Keratinocyte (primary cell): Measurements from ENCODE around the gene TRPT1. TPM values are rescaled to one million over a fixed set of nuclear protein-coding genes. Genes with fewer than 3 reads are reported as not detected.

ENCODE experiments used
- DNase-seq: peaks from one replicate; pipeline ENCODE4 v3.0.0-alpha.2; 2011; ENCODE audit warnings: low read depth, missing footprints, low spot score
- FAIRE-seq: peaks from 2 replicates; lab custom pipeline; 2011; peaks lifted over from hg19 to GRCh38; lab: Jason Lieb, UNC
- H2AFZ ChIP-seq: 2 replicates; pipeline ENCODE4 v1.6.0; 2012; ENCODE audit warnings: low read length, control low read depth, inconsistent platforms; ENCODE audit not compliant: control insufficient read depth
- H3K27ac ChIP-seq: 2 replicates; pipeline ENCODE4 v1.5.1; 2011; ENCODE audit warnings: low read length; ENCODE audit not compliant: control insufficient read depth, insufficient read depth
- H3K27me3 ChIP-seq: 3 replicates; pipeline ENCODE4 v1.6.0; 2011; ENCODE audit warnings: low read length; ENCODE audit not compliant: control insufficient read depth, insufficient read depth; ENCODE audit errors: extremely low read depth
- H3K36me3 ChIP-seq, 2 experiments: 2 replicates in 1 of 2; 3 replicates in 1 of 2; pipeline ENCODE4 v1.5.1; 2011; ENCODE audit warnings: low read length in 2 of 2, mild to moderate bottlenecking in 1 of 2; ENCODE audit not compliant: control insufficient read depth in 2 of 2, insufficient read depth in 2 of 2; ENCODE audit errors: extremely low read depth in 1 of 2
- H3K4me1 ChIP-seq: 3 replicates; pipeline ENCODE4 v1.5.1; 2011; ENCODE audit warnings: low read length; ENCODE audit not compliant: control insufficient read depth, insufficient read depth; ENCODE audit errors: extremely low read depth
- H3K4me2 ChIP-seq: 3 replicates; pipeline ENCODE4 v1.6.0; 2011; ENCODE audit warnings: low read depth, low read length; ENCODE audit not compliant: control insufficient read depth, insufficient read depth; ENCODE audit errors: extremely low read depth
- H3K4me3 ChIP-seq, 3 experiments: fragments of 200-600 bp in 1 of 3; sonication (generic) in 1 of 3; 2 replicates in 2 of 3; 3 replicates in 1 of 3; pipeline ENCODE4 v1.5.1; 2011 to 2016; ENCODE audit warnings: low read length in 3 of 3, mild to moderate bottlenecking in 3 of 3, control low read depth in 2 of 3, inconsistent platforms in 1 of 3, low read depth in 1 of 3, mixed read lengths in 1 of 3, mixed run types in 1 of 3, moderate library complexity in 1 of 3; ENCODE audit not compliant: control insufficient read depth in 2 of 3, insufficient read depth in 2 of 3; ENCODE audit errors: extremely low read depth in 1 of 3
- H3K79me2 ChIP-seq: 2 replicates; pipeline ENCODE4 v1.6.0; 2012; ENCODE audit warnings: low read length; ENCODE audit not compliant: control insufficient read depth, insufficient read depth
- H3K9ac ChIP-seq: 3 replicates; pipeline ENCODE4 v1.6.0; 2011; ENCODE audit warnings: low read length; ENCODE audit not compliant: control insufficient read depth, insufficient read depth; ENCODE audit errors: extremely low read depth
- H3K9me1 ChIP-seq: 3 replicates; pipeline ENCODE4 v1.6.0; 2011; ENCODE audit warnings: low read length; ENCODE audit not compliant: control insufficient read depth, insufficient read depth; ENCODE audit errors: extremely low read depth
- H3K9me3 ChIP-seq: 2 replicates; pipeline ENCODE4 v1.5.1; 2012; ENCODE audit warnings: low read depth, low read length; ENCODE audit not compliant: control insufficient read depth
- H4K20me1 ChIP-seq: 3 replicates; pipeline ENCODE4 v1.6.0; 2011; ENCODE audit warnings: low read length; ENCODE audit not compliant: control insufficient read depth, insufficient read depth; ENCODE audit errors: extremely low read depth
- EZH2 ChIP-seq: IDR thresholded peaks from one replicate; pipeline ENCODE4 v1.6.1; 2012; ENCODE audit warnings: inconsistent platforms, mild to moderate bottlenecking, low read length, moderate library complexity
- dilution Hi-C: fragments of 300-500 bp; cut with MboI; formaldehyde crosslinking; loops from one replicate; pipeline ENCODE4 v1.7.0; 2020; ENCODE audit warnings: low sequenced_read_pairs; ENCODE audit not compliant: extremely low pct_ligation_motif_present
- polyA plus RNA-seq, 5 experiments: library from polyadenylated mRNA; depleted of rRNA in 3 of 5; stranded (reverse) in 3 of 5; stranded (forward) in 1 of 5; unstranded in 1 of 5; fragments of >200 nt; gene quantifications; 1 replicate in 1 of 5; 2 replicates in 3 of 5; 3 replicates in 1 of 5; pipeline versions ENCODE4 v1.2.1 to v1.2.3, GENCODE V29; 2011 to 2012; ENCODE audit warnings: missing spikeins in 2 of 5, low read depth in 1 of 5, low replicate concordance in 1 of 5
- TF ChIP-seq, protein P1 (sequence below), 3 experiments: IDR thresholded peaks in 1 of 3; conservative IDR thresholded peaks in 1 of 3; optimal IDR thresholded peaks in 1 of 3; 2 replicates in 2 of 3; 3 replicates in 1 of 3; pipeline versions ENCODE3 to v1.5.1; 2011; ENCODE audit warnings: low read length in 3 of 3, mild to moderate bottlenecking in 3 of 3, moderate library complexity in 2 of 3, control low read depth in 1 of 3, inconsistent platforms in 1 of 3; ENCODE audit not compliant: insufficient read depth in 2 of 3; ENCODE audit errors: extremely low read depth in 1 of 3

TRPT1 gene
- polyA plus RNA-seq, 1 donor (not counting 4 experiments of a cell fraction or from before 2014, with no cell fraction given), result 15.5 TPM

- no peak for FAIRE-seq
- H3K9me3 ChIP-seq, result no peaks in the 10 kb centered on the region
- DNase-seq, result no peak
- H2AFZ ChIP-seq, result no peak overlapping the region
- no peaks in the 10 kb centered on the region for H3K9me1 ChIP-seq
- H3K9ac ChIP-seq, result peak overlapping the region; percentile 28
- H3K27ac ChIP-seq, result no peak overlapping the region
- dilution Hi-C loops, result no loop called here
- peaks cover 8% of the 10 kb centered on the region for H4K20me1 ChIP-seq
- H3K4me1 ChIP-seq, result peaks cover 20% of the 10 kb centered on the region
- H3K36me3 ChIP-seq, result peaks cover 22 to 32% of the 10 kb centered on the region in 2 experiments
- H3K4me2 ChIP-seq, result peak overlapping the region; percentile 87
- no peaks in the 10 kb centered on the region for H3K27me3 ChIP-seq
- TF ChIP-seq, protein P1, sequence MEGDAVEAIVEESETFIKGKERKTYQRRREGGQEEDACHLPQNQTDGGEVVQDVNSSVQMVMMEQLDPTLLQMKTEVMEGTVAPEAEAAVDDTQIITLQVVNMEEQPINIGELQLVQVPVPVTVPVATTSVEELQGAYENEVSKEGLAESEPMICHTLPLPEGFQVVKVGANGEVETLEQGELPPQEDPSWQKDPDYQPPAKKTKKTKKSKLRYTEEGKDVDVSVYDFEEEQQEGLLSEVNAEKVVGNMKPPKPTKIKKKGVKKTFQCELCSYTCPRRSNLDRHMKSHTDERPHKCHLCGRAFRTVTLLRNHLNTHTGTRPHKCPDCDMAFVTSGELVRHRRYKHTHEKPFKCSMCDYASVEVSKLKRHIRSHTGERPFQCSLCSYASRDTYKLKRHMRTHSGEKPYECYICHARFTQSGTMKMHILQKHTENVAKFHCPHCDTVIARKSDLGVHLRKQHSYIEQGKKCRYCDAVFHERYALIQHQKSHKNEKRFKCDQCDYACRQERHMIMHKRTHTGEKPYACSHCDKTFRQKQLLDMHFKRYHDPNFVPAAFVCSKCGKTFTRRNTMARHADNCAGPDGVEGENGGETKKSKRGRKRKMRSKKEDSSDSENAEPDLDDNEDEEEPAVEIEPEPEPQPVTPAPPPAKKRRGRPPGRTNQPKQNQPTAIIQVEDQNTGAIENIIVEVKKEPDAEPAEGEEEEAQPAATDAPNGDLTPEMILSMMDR (optimal IDR thresholded peaks at IDR 0.05 in 1 of 3, IDR thresholded peaks at IDR 0.05 in 1 of 3, conservative IDR thresholded peaks at IDR 0.05 in 1 of 3; ENCODE audit: extremely low read depth in 1 of 3, insufficient read depth in 2 of 3, low read length in 3 of 3), result no peak
- TF ChIP-seq EZH2, result no peak
- peaks cover 41% of the 10 kb centered on the region for H3K79me2 ChIP-seq
- peak overlapping the region in 1 of 3 experiments; percentile 96 for H3K4me3 ChIP-seq
These were observed 27.5 kb upstream of the TRPT1 start for GRCh38 chr11:64253481-64253880.

GRCh38 chr11:64253043-64253442 is 27.1 kb upstream of the TRPT1 start:
- peaks cover 8% of the 10 kb centered on the region for H4K20me1 ChIP-seq
- H3K4me1 ChIP-seq, result peaks cover 21% of the 10 kb centered on the region
- no peaks in the 10 kb centered on the region for H3K9me3 ChIP-seq
- dilution Hi-C loops, result no loop called here
- H3K9ac ChIP-seq, result peak overlapping the region; percentile 90
- TF ChIP-seq, protein P1 (optimal IDR thresholded peaks at IDR 0.05 in 1 of 3, IDR thresholded peaks at IDR 0.05 in 1 of 3, conservative IDR thresholded peaks at IDR 0.05 in 1 of 3; ENCODE audit: extremely low read depth in 1 of 3, insufficient read depth in 2 of 3, low read length in 3 of 3), result no peak
- TF ChIP-seq EZH2, result no peak
- no peak overlapping the region for H2AFZ ChIP-seq
- FAIRE-seq (no peak), DNase-seq (no peak)
- H3K27me3 ChIP-seq, result no peaks in the 10 kb centered on the region
- H3K9me1 ChIP-seq, result no peaks in the 10 kb centered on the region
- H3K4me2 ChIP-seq, result peak overlapping the region; percentile 87
- peaks cover 37% of the 10 kb centered on the region for H3K79me2 ChIP-seq
- H3K36me3 ChIP-seq, result peaks cover 19 to 30% of the 10 kb centered on the region in 2 experiments
- peak overlapping the region; percentile 77 to 96 (median 96) for H3K4me3 ChIP-seq
- no peak overlapping the region for H3K27ac ChIP-seq
